ENCODE measurements around the gene GPR25. TPM values are rescaled to one million over a fixed set of nuclear protein-coding genes. Genes with fewer than 3 reads are reported as not detected.

Gene GPR25, protein sequence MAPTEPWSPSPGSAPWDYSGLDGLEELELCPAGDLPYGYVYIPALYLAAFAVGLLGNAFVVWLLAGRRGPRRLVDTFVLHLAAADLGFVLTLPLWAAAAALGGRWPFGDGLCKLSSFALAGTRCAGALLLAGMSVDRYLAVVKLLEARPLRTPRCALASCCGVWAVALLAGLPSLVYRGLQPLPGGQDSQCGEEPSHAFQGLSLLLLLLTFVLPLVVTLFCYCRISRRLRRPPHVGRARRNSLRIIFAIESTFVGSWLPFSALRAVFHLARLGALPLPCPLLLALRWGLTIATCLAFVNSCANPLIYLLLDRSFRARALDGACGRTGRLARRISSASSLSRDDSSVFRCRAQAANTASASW
- total RNA-seq (1.2 TPM), polyA plus RNA-seq (10 to 100 TPM; 19.1 to 41.0 (median 26.8) TPM)

DNA sequence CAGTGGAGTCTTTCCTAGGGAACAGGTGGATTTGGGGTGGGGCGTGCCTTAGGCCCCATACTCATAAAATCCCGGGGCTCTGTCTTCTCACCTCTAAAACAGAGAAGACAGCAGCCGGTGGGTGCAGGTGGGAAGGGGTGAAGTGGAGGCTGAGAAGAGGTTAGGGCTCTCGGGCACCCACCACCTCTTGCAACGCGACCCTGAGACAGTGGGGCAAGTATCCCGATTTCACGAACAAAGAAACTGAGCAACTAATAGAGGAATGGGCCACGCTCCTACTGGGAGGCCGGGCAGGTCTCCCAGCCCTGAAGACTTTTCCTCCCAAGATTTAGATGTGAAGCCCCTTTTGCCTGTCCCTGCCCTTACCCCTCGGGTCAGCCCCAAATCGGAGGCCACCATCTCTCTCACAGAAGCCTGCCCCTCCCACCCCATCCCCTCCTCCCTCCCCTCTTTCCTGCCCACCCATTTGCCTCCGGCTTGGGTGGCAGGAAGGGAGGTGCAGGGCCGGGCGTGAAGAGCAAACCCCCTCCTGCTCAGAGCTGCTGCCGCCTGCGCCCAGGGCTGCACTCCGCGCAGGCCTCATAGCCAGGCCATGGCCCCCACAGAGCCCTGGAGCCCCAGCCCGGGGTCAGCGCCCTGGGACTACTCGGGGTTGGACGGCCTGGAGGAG lies at the start of gene GPR25:
GPR25 (plus strand) TSS at position 536 of the 670 bp plus-strand sequence; CDS start at position 593, 57 bp downstream.
- no peak within 1 kb of the TSS for H3K4me3 ChIP-seq (ENCODE audit: low read depth, low read length)
- Mint-ChIP-seq H3K27ac (peak within 1 kb of the TSS; percentile 11 to 74 (median 34)), H3K27me3 (peaks cover 27% of the 10 kb centered on the region), H3K9me3 (no peaks in the 10 kb centered on the region), H3K4me3 (peak within 1 kb of the TSS; percentile 50 to 84 (median 71)), H3K4me1 (peaks cover 7 to 70% (median 30%) of the 10 kb centered on the region in 4 donors), H3K36me3 (peaks cover 5% of the 10 kb centered on the region)
- H3K36me3 ChIP-seq (ENCODE audit: control insufficient read depth, insufficient read depth, low read length) = no peaks in the 10 kb centered on the region
- peaks cover 36% of the 10 kb centered on the region for H3K4me1 ChIP-seq (ENCODE audit: control insufficient read depth, insufficient read depth, low read length, poor library complexity, severe bottlenecking)
- H3K27me3 ChIP-seq (ENCODE audit: control insufficient read depth, insufficient read depth, low read length) = peaks cover 10% of the 10 kb centered on the region
- no peak for DNase-seq
- no peak within 1 kb of the TSS for H3K27ac ChIP-seq (ENCODE audit: insufficient read depth, low read length, poor library complexity, severe bottlenecking)
- H3K9me3 ChIP-seq (ENCODE audit: control insufficient read depth in 2 of 2, low read length in 2 of 2) = no peaks in the 10 kb centered on the region
- ATAC-seq (ENCODE audit: low read depth in 2 of 2) = no peak

DNA sequence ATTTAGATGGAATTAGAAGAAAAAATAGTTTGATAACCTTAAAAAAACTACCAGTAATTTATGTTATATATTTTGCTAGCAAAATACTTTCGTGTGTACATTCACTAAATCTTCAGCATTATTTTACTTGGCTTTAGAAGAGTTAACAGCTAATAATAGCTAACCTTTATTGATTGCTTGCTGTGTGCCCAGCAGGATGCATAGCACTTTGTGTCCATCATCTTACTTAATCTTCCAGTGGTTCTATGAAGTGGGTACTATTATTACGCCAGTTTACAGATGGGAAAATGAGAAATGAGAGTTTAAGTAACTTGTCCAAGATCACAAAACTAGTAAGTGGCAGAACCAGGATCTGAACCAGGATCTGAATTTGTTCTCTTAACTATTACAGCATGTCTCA lies 41.7 kb upstream of the GPR25 start:
- Histone ChIP-seq H3K9me3 (ENCODE audit: control insufficient read depth in 2 of 2, low read length in 2 of 2) (no peaks in the 10 kb centered on the region), H3K4me1 (ENCODE audit: control insufficient read depth, insufficient read depth, low read length, poor library complexity, severe bottlenecking) (peaks cover 4% of the 10 kb centered on the region), H3K27me3 (ENCODE audit: control insufficient read depth, insufficient read depth, low read length) (no peaks in the 10 kb centered on the region), H3K36me3 (ENCODE audit: control insufficient read depth, insufficient read depth, low read length) (no peaks in the 10 kb centered on the region), H3K27ac (ENCODE audit: insufficient read depth, low read length, poor library complexity, severe bottlenecking) (no peak overlapping the region), H3K4me3 (ENCODE audit: low read depth, low read length) (no peak overlapping the region)
- Mint-ChIP-seq H3K4me3 (no peak overlapping the region), H3K36me3 (peaks cover 5% of the 10 kb centered on the region), H3K27me3 (no peaks in the 10 kb centered on the region), H3K4me1 (peaks cover 4 to 8% (median 5%) of the 10 kb centered on the region in 4 donors), H3K27ac (no peak overlapping the region), H3K9me3 (no peaks in the 10 kb centered on the region)
- no peak for ATAC-seq (ENCODE audit: low read depth in 2 of 2)
- no peak for DNase-seq

DNA sequence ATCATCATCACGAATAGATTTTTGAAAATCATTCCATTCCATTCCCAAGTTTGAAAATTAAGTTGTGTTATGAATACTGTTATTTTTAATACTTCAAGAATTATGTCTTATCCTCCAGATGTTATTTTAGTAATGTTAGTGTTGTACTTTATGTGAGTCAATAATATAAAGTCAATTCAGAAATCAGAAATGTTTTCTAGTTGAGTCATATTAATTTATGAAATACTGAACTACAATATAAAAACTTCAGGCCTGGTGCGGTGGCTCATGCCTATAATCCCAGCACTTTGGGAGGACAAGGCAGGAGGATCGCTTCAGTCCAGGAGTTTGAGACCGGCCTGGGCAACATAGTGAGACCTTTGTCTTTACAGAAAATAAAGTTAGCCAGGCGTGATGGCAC lies 38.4 kb upstream of the GPR25 start:
- DNase-seq (no peak), ATAC-seq (ENCODE audit: low read depth in 2 of 2) (no peak)
- H3K4me3 ChIP-seq (ENCODE audit: low read depth, low read length) = no peak overlapping the region
- Mint-ChIP-seq H3K4me1 (no peaks in the 10 kb centered on the region), H3K27me3 (no peaks in the 10 kb centered on the region), H3K27ac (no peak overlapping the region), H3K36me3 (peaks cover 12% of the 10 kb centered on the region), H3K9me3 (no peaks in the 10 kb centered on the region), H3K4me3 (no peak overlapping the region)
- H3K27ac ChIP-seq (ENCODE audit: insufficient read depth, low read length, poor library complexity, severe bottlenecking) = no peak overlapping the region
- H3K9me3 ChIP-seq (ENCODE audit: control insufficient read depth in 2 of 2, low read length in 2 of 2) = no peaks in the 10 kb centered on the region
- no peaks in the 10 kb centered on the region for H3K36me3 ChIP-seq (ENCODE audit: control insufficient read depth, insufficient read depth, low read length)
- H3K4me1 ChIP-seq (ENCODE audit: control insufficient read depth, insufficient read depth, low read length, poor library complexity, severe bottlenecking) = no peaks in the 10 kb centered on the region
- no peaks in the 10 kb centered on the region for H3K27me3 ChIP-seq (ENCODE audit: control insufficient read depth, insufficient read depth, low read length)

DNA sequence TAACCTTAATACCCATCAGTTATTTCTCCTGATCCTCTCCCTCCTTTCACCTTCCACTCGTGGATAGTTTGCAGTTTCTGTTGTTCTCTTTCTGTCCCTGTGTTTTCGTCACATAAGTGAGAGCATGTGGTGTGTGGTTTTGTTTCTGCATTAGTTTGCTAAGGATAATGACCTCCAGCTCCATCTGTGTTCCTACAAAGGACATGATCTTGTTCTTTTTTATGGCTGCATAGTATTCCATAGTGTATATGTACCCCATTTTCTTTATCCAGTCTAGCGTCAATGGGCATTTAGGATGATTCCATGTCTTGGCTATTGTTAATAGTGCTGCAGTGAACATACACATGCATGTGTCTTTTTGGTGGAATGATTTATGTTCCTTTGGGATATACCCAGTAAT lies 36.6 kb upstream of the GPR25 start:
- no peaks in the 10 kb centered on the region for H3K27me3 ChIP-seq (ENCODE audit: control insufficient read depth, insufficient read depth, low read length)
- ATAC-seq (ENCODE audit: low read depth in 2 of 2) (no peak), DNase-seq (no peak)
- no peaks in the 10 kb centered on the region for H3K9me3 ChIP-seq (ENCODE audit: control insufficient read depth in 2 of 2, low read length in 2 of 2)
- Mint-ChIP-seq H3K27ac (no peak overlapping the region), H3K4me1 (no peaks in the 10 kb centered on the region), H3K36me3 (peaks cover 12% of the 10 kb centered on the region), H3K4me3 (no peak overlapping the region), H3K9me3 (peaks cover 0 to 2% (median 0%) of the 10 kb centered on the region in 7 donors), H3K27me3 (no peaks in the 10 kb centered on the region)
- no peak overlapping the region for H3K4me3 ChIP-seq (ENCODE audit: low read depth, low read length)
- no peaks in the 10 kb centered on the region for H3K36me3 ChIP-seq (ENCODE audit: control insufficient read depth, insufficient read depth, low read length)
- no peaks in the 10 kb centered on the region for H3K4me1 ChIP-seq (ENCODE audit: control insufficient read depth, insufficient read depth, low read length, poor library complexity, severe bottlenecking)
- H3K27ac ChIP-seq (ENCODE audit: insufficient read depth, low read length, poor library complexity, severe bottlenecking) = no peak overlapping the region

DNA sequence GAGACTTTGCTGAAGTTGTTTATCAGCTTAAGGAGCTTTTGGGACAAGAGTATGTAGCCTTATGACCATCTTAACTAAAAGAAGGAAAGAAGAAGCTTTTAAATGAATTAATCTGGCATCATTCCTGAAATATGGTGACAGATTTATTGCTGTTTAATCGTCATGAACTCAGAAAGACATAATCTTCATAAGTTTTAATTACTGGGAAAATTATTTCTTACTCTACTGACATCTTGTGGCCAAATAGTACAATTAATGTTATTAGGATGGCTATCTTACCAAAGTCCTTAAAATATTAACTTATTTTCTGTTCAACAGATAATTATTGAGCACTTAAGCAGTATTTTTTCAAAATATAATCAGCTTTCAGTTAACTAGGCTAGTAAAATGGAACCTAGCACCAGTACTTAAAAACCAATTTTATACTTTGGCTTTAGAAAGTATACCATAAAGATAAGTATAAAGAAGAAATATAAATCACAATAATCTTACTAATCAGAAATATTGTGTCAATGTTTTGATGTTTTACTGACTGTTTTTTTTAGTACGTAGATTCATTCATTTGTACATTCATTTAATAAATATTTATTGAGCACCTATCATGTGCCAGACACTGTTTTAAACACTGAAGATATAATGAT lies 34.7 kb upstream of the GPR25 start:
- DNase-seq (peak in 2 of 3 donors; percentile 5 to 15), ATAC-seq (ENCODE audit: low read depth in 2 of 2) (no peak)
- Histone ChIP-seq H3K27me3 (ENCODE audit: control insufficient read depth, insufficient read depth, low read length) (no peaks in the 10 kb centered on the region), H3K4me1 (ENCODE audit: control insufficient read depth, insufficient read depth, low read length, poor library complexity, severe bottlenecking) (no peaks in the 10 kb centered on the region), H3K4me3 (ENCODE audit: low read depth, low read length) (no peak overlapping the region), H3K27ac (ENCODE audit: insufficient read depth, low read length, poor library complexity, severe bottlenecking) (no peak overlapping the region), H3K36me3 (ENCODE audit: control insufficient read depth, insufficient read depth, low read length) (no peaks in the 10 kb centered on the region), H3K9me3 (ENCODE audit: control insufficient read depth in 2 of 2, low read length in 2 of 2) (no peaks in the 10 kb centered on the region)
- Mint-ChIP-seq H3K4me1 (no peaks in the 10 kb centered on the region), H3K9me3 (peaks cover 0 to 2% (median 0%) of the 10 kb centered on the region in 7 donors), H3K36me3 (peaks cover 12% of the 10 kb centered on the region), H3K4me3 (no peak overlapping the region), H3K27ac (no peak overlapping the region), H3K27me3 (no peaks in the 10 kb centered on the region)

DNA sequence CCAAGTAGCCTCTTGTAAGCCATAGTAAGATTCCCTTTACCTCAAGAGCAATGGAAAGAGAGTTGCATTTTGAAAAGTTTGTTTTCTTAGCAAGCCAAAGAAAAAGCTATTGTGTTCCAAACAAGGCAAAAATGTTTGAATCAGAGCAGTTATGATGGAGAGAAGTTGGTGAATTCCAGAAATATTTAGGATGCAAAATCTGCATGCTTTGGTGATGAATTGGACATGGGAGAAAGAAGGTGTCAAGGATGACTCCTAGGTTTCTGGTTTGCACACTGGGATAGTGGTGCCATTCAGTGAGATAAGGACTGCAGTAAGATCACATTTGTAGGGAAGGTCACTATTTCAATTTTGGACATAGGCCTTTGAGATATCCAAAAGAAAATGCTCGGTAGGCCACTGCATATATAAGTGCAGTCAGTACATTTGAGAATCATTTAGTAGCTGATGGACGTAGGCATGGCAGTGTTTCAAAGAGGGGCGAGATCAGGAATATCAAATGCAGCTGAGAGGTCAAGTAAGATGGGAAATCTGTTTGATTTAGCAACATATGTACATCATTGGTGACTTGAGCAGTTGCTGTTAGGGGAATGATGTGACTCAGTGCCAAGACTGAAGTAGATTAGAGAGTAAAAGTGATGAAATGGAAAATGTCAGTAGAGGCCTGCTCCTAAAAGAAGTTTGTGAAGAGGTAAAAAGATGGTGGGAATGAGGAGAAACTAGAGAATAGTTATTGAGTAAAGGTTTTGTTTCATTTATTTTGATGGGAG lies 33.9 kb upstream of the GPR25 start:
- H3K9me3 ChIP-seq (ENCODE audit: control insufficient read depth in 2 of 2, low read length in 2 of 2) = no peaks in the 10 kb centered on the region
- Mint-ChIP-seq H3K36me3 (peaks cover 12% of the 10 kb centered on the region), H3K4me1 (no peaks in the 10 kb centered on the region), H3K9me3 (peaks cover 0 to 2% (median 0%) of the 10 kb centered on the region in 7 donors), H3K27me3 (no peaks in the 10 kb centered on the region), H3K4me3 (no peak overlapping the region), H3K27ac (peak overlapping the region in 1 of 3 donors; percentile 11)
- H3K27me3 ChIP-seq (ENCODE audit: control insufficient read depth, insufficient read depth, low read length) = no peaks in the 10 kb centered on the region
- no peaks in the 10 kb centered on the region for H3K36me3 ChIP-seq (ENCODE audit: control insufficient read depth, insufficient read depth, low read length)
- ATAC-seq (ENCODE audit: low read depth in 2 of 2) (no peak), DNase-seq (no peak)
- H3K4me1 ChIP-seq (ENCODE audit: control insufficient read depth, insufficient read depth, low read length, poor library complexity, severe bottlenecking) = no peaks in the 10 kb centered on the region
- no peak overlapping the region for H3K27ac ChIP-seq (ENCODE audit: insufficient read depth, low read length, poor library complexity, severe bottlenecking)
- H3K4me3 ChIP-seq (ENCODE audit: low read depth, low read length) = no peak overlapping the region

DNA sequence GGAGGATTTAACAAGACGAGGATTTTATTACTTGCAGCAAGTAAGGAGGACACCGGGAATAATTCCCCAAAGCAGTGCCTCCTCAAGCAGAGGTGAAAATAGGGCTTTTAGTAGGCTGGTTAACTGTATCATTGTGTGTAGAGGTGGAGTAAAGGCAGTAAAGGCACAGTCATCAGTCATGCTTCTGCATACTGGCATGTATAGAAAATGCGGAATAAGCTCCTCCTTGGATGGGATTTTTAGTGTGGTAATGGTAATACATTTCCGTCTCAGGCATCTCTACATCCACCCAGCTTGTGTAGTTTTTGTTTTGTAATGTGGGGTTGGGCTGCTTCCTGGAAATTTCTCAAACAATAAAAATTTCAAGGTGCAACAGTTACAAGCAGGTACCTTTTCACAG lies 27.4 kb upstream of the GPR25 start:
- Mint-ChIP-seq H3K9me3 (peaks cover 0 to 2% (median 0%) of the 10 kb centered on the region in 7 donors), H3K36me3 (peaks cover 19% of the 10 kb centered on the region), H3K27ac (no peak overlapping the region), H3K4me3 (no peak overlapping the region), H3K4me1 (no peaks in the 10 kb centered on the region), H3K27me3 (no peaks in the 10 kb centered on the region)
- Histone ChIP-seq H3K36me3 (ENCODE audit: control insufficient read depth, insufficient read depth, low read length) (peaks cover 3% of the 10 kb centered on the region), H3K27ac (ENCODE audit: insufficient read depth, low read length, poor library complexity, severe bottlenecking) (no peak overlapping the region), H3K27me3 (ENCODE audit: control insufficient read depth, insufficient read depth, low read length) (no peaks in the 10 kb centered on the region), H3K9me3 (ENCODE audit: control insufficient read depth in 2 of 2, low read length in 2 of 2) (no peaks in the 10 kb centered on the region), H3K4me3 (ENCODE audit: low read depth, low read length) (no peak overlapping the region), H3K4me1 (ENCODE audit: control insufficient read depth, insufficient read depth, low read length, poor library complexity, severe bottlenecking) (no peaks in the 10 kb centered on the region)
- ATAC-seq (ENCODE audit: low read depth in 2 of 2) (no peak), DNase-seq (no peak)
